ENCODE data around the gene CDH4.

CDH4 gene

GRCh38 chr20:61527626-61528025 lies 275.6 kb downstream of the CDH4 start:
- Histone ChIP-seq H3K27me3 (ENCODE audit: insufficient read depth, low read length) (no peaks in the 10 kb centered on the region), H2BK120ac (ENCODE audit: insufficient read depth, low read length, poor library complexity) (no peak overlapping the region), H3K4ac (ENCODE audit: low read depth, low read length) (no peak overlapping the region), H3K14ac (ENCODE audit: low read length) (no peak overlapping the region), H3K23ac (ENCODE audit: low read length) (no peak overlapping the region), H2AFZ (ENCODE audit: insufficient read depth, low read length, poor library complexity) (no peak overlapping the region), H3K4me1 (ENCODE audit: control insufficient read depth in 1 of 2, insufficient read depth in 2 of 2, low read length in 2 of 2) (no peaks in the 10 kb centered on the region), H3K79me2 (ENCODE audit: control insufficient read depth, insufficient read depth, low read length, poor library complexity) (no peaks in the 10 kb centered on the region), H4K91ac (ENCODE audit: low read depth, low read length) (no peak overlapping the region), H2BK12ac (ENCODE audit: low read length) (no peak overlapping the region), H2AK5ac (ENCODE audit: low read length) (no peak overlapping the region), H4K12ac (ENCODE audit: low read depth, low read length) (no peak overlapping the region), H3K9me3 (ENCODE audit: insufficient read depth, low read depth, low read length) (no peaks in the 10 kb centered on the region), H4K8ac (ENCODE audit: low read depth, low read length) (no peak overlapping the region), H3K9ac (ENCODE audit: low read length) (no peak overlapping the region), H3K79me1 (ENCODE audit: low read length) (no peaks in the 10 kb centered on the region), H2BK5ac (ENCODE audit: low read depth, low read length, poor library complexity) (no peak overlapping the region), H3K4me3 (ENCODE audit: low read depth, low read length) (no peak overlapping the region), H3K27ac (ENCODE audit: low read depth, low read length) (no peak overlapping the region), H3K36me3 (ENCODE audit: control insufficient read depth in 1 of 2, insufficient read depth in 2 of 2, low read length in 2 of 2) (no peaks in the 10 kb centered on the region), H3K18ac (ENCODE audit: low read length) (no peak overlapping the region), H3K4me2 (ENCODE audit: low read length) (no peak overlapping the region)
- no CpG with 5 or more reads among the region's 11 CpGs for WGBS (ENCODE audit: extremely low coverage, insufficient coverage, insufficient read length)
- no peak for DNase-seq

- no peak for DNase-seq
- Histone ChIP-seq H2BK120ac (ENCODE audit: insufficient read depth, low read length, poor library complexity) (no peak overlapping the region), H3K36me3 (ENCODE audit: control insufficient read depth in 1 of 2, insufficient read depth in 2 of 2, low read length in 2 of 2) (no peaks in the 10 kb centered on the region), H2AK5ac (ENCODE audit: low read length) (no peak overlapping the region), H3K79me2 (ENCODE audit: control insufficient read depth, insufficient read depth, low read length, poor library complexity) (no peaks in the 10 kb centered on the region), H3K18ac (ENCODE audit: low read length) (no peak overlapping the region), H4K12ac (ENCODE audit: low read depth, low read length) (no peak overlapping the region), H3K27me3 (ENCODE audit: insufficient read depth, low read length) (no peaks in the 10 kb centered on the region), H3K14ac (ENCODE audit: low read length) (no peak overlapping the region), H2BK5ac (ENCODE audit: low read depth, low read length, poor library complexity) (no peak overlapping the region), H3K79me1 (ENCODE audit: low read length) (no peaks in the 10 kb centered on the region), H3K27ac (ENCODE audit: low read depth, low read length) (no peak overlapping the region), H3K9ac (ENCODE audit: low read length) (no peak overlapping the region), H3K4ac (ENCODE audit: low read depth, low read length) (no peak overlapping the region), H2BK12ac (ENCODE audit: low read length) (no peak overlapping the region), H4K91ac (ENCODE audit: low read depth, low read length) (no peak overlapping the region), H2AFZ (ENCODE audit: insufficient read depth, low read length, poor library complexity) (no peak overlapping the region), H3K4me1 (ENCODE audit: control insufficient read depth in 1 of 2, insufficient read depth in 2 of 2, low read length in 2 of 2) (no peaks in the 10 kb centered on the region), H3K4me3 (ENCODE audit: low read depth, low read length) (no peak overlapping the region), H3K23ac (ENCODE audit: low read length) (no peak overlapping the region), H4K8ac (ENCODE audit: low read depth, low read length) (no peak overlapping the region), H3K9me3 (ENCODE audit: insufficient read depth, low read depth, low read length) (no peaks in the 10 kb centered on the region), H3K4me2 (ENCODE audit: low read length) (no peak overlapping the region)
- WGBS (ENCODE audit: extremely low coverage, insufficient coverage, insufficient read length), result no CpG with 5 or more reads among the region's 9 CpGs
These were observed 276.5 kb downstream of the CDH4 start for GRCh38 chr20:61528591-61528990.

- H3K18ac ChIP-seq (ENCODE audit: low read length), result no peak overlapping the region
- no peaks in the 10 kb centered on the region for H3K4me1 ChIP-seq (ENCODE audit: control insufficient read depth in 1 of 2, insufficient read depth in 2 of 2, low read length in 2 of 2)
- H3K4me2 ChIP-seq (ENCODE audit: low read length), result no peak overlapping the region
- H3K79me2 ChIP-seq (ENCODE audit: control insufficient read depth, insufficient read depth, low read length, poor library complexity), result no peaks in the 10 kb centered on the region
- DNase-seq, result no peak
- no peak overlapping the region for H3K4me3 ChIP-seq (ENCODE audit: low read depth, low read length)
- H2AK5ac ChIP-seq (ENCODE audit: low read length), result no peak overlapping the region
- no peak overlapping the region for H4K12ac ChIP-seq (ENCODE audit: low read depth, low read length)
- no peak overlapping the region for H3K23ac ChIP-seq (ENCODE audit: low read length)
- no peak overlapping the region for H3K9ac ChIP-seq (ENCODE audit: low read length)
- H2AFZ ChIP-seq (ENCODE audit: insufficient read depth, low read length, poor library complexity), result no peak overlapping the region
- H3K79me1 ChIP-seq (ENCODE audit: low read length), result no peaks in the 10 kb centered on the region
- H3K36me3 ChIP-seq (ENCODE audit: control insufficient read depth in 1 of 2, insufficient read depth in 2 of 2, low read length in 2 of 2), result no peaks in the 10 kb centered on the region
- no peaks in the 10 kb centered on the region for H3K9me3 ChIP-seq (ENCODE audit: insufficient read depth, low read depth, low read length)
- H2BK5ac ChIP-seq (ENCODE audit: low read depth, low read length, poor library complexity), result no peak overlapping the region
- H2BK120ac ChIP-seq (ENCODE audit: insufficient read depth, low read length, poor library complexity), result no peak overlapping the region
- no peak overlapping the region for H3K4ac ChIP-seq (ENCODE audit: low read depth, low read length)
- no peak overlapping the region for H3K14ac ChIP-seq (ENCODE audit: low read length)
- no CpG with 5 or more reads among the region's 5 CpGs for WGBS (ENCODE audit: extremely low coverage, insufficient coverage, insufficient read length)
- no peak overlapping the region for H2BK12ac ChIP-seq (ENCODE audit: low read length)
- H3K27me3 ChIP-seq (ENCODE audit: insufficient read depth, low read length), result no peaks in the 10 kb centered on the region
- no peak overlapping the region for H3K27ac ChIP-seq (ENCODE audit: low read depth, low read length)
- no peak overlapping the region for H4K8ac ChIP-seq (ENCODE audit: low read depth, low read length)
- H4K91ac ChIP-seq (ENCODE audit: low read depth, low read length), result no peak overlapping the region
These were observed 277.3 kb downstream of the CDH4 start for GRCh38 chr20:61529354-61529753.

GRCh38 chr20:61531553-61532345 lies 279.7 kb downstream of the CDH4 start:
- Histone ChIP-seq H3K14ac (ENCODE audit: low read length) (no peak overlapping the region), H3K4me2 (ENCODE audit: low read length) (no peak overlapping the region), H3K79me2 (ENCODE audit: control insufficient read depth, insufficient read depth, low read length, poor library complexity) (no peaks in the 10 kb centered on the region), H3K27ac (ENCODE audit: low read depth, low read length) (no peak overlapping the region), H2BK5ac (ENCODE audit: low read depth, low read length, poor library complexity) (no peak overlapping the region), H2AK5ac (ENCODE audit: low read length) (no peak overlapping the region), H4K8ac (ENCODE audit: low read depth, low read length) (no peak overlapping the region), H3K23ac (ENCODE audit: low read length) (no peak overlapping the region), H3K9ac (ENCODE audit: low read length) (no peak overlapping the region), H3K9me3 (ENCODE audit: insufficient read depth, low read depth, low read length) (no peaks in the 10 kb centered on the region), H3K27me3 (ENCODE audit: insufficient read depth, low read length) (no peaks in the 10 kb centered on the region), H2BK12ac (ENCODE audit: low read length) (no peak overlapping the region), H2BK120ac (ENCODE audit: insufficient read depth, low read length, poor library complexity) (no peak overlapping the region), H3K4me3 (ENCODE audit: low read depth, low read length) (no peak overlapping the region), H3K4me1 (ENCODE audit: control insufficient read depth in 1 of 2, insufficient read depth in 2 of 2, low read length in 2 of 2) (no peaks in the 10 kb centered on the region), H3K4ac (ENCODE audit: low read depth, low read length) (no peak overlapping the region), H3K79me1 (ENCODE audit: low read length) (no peaks in the 10 kb centered on the region), H4K12ac (ENCODE audit: low read depth, low read length) (no peak overlapping the region), H3K18ac (ENCODE audit: low read length) (no peak overlapping the region), H3K36me3 (ENCODE audit: control insufficient read depth in 1 of 2, insufficient read depth in 2 of 2, low read length in 2 of 2) (no peaks in the 10 kb centered on the region), H2AFZ (ENCODE audit: insufficient read depth, low read length, poor library complexity) (no peak overlapping the region), H4K91ac (ENCODE audit: low read depth, low read length) (no peak overlapping the region)
- no CpG with 5 or more reads among the region's 22 CpGs for WGBS (ENCODE audit: extremely low coverage, insufficient coverage, insufficient read length)
- DNase-seq, result no peak
